Urinary bladder (tissue), 4 donors: ENCODE data around the gene ARHGAP32. TPM values are rescaled to one million over a fixed set of nuclear protein-coding genes. Genes with fewer than 3 reads are reported as not detected.
"Not testable (repeated sequence)": the region's sequence is repeated elsewhere in the genome, so short reads cannot be mapped to it uniquely, and the experiment has no call there.

ENCODE experiments used
- DNase-seq: peaks from one replicate; pipeline ENCODE4 v3.0.0-alpha.2; 2015; ENCODE audit errors: extremely low spot score
- H3K27ac ChIP-seq: one replicate; pipeline ENCODE4 v1.5.1; 2013; ENCODE audit warnings: low read depth, mild to moderate bottlenecking, moderate library complexity
- H3K36me3 ChIP-seq: one replicate; pipeline ENCODE4 v1.6.1; 2013; ENCODE audit warnings: mild to moderate bottlenecking, moderate library complexity; ENCODE audit not compliant: insufficient read depth
- H3K4me1 ChIP-seq: one replicate; pipeline ENCODE4 v1.6.1; 2013; ENCODE audit warnings: mild to moderate bottlenecking, moderate library complexity; ENCODE audit not compliant: insufficient read depth
- H3K4me3 ChIP-seq: one replicate; pipeline ENCODE4 v1.5.1; 2013; ENCODE audit warnings: low read depth, low read length
- WGBS: extraction: QIAGEN DNeasy Blood & Tissue Kit; methylation state at CpG from one replicate; pipeline ENCODE4 v1.1.7; 2013; 5-methylcytosine and 5-hydroxymethylcytosine counted together
- polyA plus RNA-seq: library from polyadenylated mRNA; stranded (reverse); fragments of 200-250 nt; gene quantifications from one replicate; pipeline ENCODE4 v1.2.3, GENCODE V29; 2013
- total RNA-seq: library from RNA; depleted of rRNA; stranded (reverse); fragments of >200 nt; gene quantifications from one replicate; pipeline ENCODE4 v1.2.3, GENCODE V29; 2014
- donor health status: healthy with polysubstance abuse.
- donor health status: healthy.

ARHGAP32 gene
- total and polyA plus RNA-seq, 2 donors = 5.1 to 40.0 TPM

DNA sequence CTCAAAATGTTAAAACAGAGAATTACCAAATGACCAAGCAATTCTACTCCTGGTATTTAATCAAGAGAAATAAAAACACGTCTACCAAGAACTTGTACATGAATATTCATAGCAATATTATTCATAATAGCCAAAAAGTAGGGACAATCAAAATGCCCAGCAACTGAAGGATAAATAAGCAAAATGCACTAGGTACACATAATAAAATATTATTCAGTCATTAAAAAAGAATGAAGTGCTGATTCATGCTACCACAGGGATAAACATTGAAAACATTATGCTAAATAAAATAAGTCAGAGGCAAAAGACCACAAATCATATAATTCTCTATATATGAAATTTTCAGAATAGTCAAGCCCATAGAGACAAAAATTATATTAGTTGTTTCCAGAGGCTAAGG is 24.8 kb downstream of the ARHGAP32 start:
- Histone ChIP-seq H3K4me3 (no peak overlapping the region), H3K4me1 (no peaks in the 10 kb centered on the region), H3K27ac (no peak overlapping the region), H3K36me3 (no peaks in the 10 kb centered on the region)
- WGBS = 90% methylated on average over 1 of the region's 1 CpG
- no peak for DNase-seq

DNA sequence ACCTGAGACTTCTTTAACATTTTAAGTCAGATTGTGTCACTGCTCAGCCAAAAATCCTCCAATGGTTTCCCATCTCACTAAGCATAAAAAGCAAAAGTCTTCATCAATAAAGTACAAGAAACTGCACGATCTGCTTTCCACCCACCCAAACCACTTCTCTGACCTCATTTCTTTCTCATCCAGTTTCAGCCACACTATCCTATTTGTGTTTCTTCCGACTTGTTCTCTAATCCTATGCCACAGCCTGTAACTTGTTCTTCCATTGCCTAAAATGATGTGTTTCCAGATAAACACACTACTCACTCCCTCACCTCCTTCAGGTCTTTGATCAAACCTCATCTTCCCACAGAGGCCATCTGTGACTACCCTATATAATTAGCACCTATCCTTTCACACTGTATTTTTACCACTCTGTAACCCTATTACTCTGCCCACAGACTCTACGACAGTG is 28.4 kb downstream of the ARHGAP32 start:
- 88% methylated on average over 3 of the region's 3 CpGs for WGBS
- no peaks in the 10 kb centered on the region for H3K4me1 ChIP-seq
- no peaks in the 10 kb centered on the region for H3K36me3 ChIP-seq

DNA sequence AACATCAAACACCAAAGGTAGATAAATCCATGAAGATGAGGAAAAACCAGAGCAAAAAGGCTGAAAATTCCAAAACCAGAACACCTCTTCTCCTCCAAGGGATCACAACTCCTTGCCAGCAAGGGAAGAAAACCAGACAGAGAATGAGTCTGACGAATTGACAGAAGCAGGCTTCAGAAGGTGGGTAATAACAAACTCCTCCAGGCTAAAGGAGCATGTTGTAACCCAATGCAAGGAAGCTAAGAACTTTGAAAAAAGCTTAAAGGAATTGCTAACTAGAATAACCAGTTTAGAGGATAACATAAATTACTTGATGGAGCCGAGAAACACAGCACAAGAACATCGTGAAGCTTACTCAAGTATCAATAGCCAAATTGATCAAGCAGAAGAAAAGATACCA is 35.0 kb downstream of the ARHGAP32 start:
- WGBS = 95% methylated on average over 3 of the region's 3 CpGs
- not testable (repeated sequence) for H3K4me1 ChIP-seq, H3K27ac ChIP-seq, DNase-seq, H3K4me3 ChIP-seq, H3K36me3 ChIP-seq

More for the DNA sequence above, 28.4 kb downstream of the ARHGAP32 start:
- H3K27ac ChIP-seq = no peak overlapping the region
- DNase-seq = no peak
- H3K4me3 ChIP-seq = no peak overlapping the region

DNA sequence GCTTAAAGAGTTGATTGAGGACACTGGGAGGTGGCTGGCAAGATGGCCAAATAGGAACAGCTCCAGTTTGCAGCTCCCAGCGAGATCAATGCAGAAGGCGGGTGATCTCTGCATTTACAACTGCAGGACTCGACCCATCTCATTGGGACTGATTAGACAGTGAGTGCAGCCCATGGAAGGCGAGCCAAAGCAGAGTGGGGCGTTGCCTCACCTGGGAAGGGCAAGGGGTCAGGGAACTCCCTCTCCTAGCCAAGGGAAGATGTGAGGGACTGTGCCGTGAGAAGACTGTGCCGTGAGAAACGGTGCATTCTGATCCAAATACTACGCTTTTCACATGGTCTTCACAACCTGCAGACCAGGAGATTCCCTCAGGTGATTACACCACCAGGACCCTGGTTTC is 36.4 kb downstream of the ARHGAP32 start:
- no peak for DNase-seq
- Histone ChIP-seq H3K4me1 (no peaks in the 10 kb centered on the region), H3K36me3 (no peaks in the 10 kb centered on the region), H3K27ac (no peak overlapping the region), H3K4me3 (no peak overlapping the region)
- WGBS = 97% methylated on average over 9 of the region's 9 CpGs

DNA sequence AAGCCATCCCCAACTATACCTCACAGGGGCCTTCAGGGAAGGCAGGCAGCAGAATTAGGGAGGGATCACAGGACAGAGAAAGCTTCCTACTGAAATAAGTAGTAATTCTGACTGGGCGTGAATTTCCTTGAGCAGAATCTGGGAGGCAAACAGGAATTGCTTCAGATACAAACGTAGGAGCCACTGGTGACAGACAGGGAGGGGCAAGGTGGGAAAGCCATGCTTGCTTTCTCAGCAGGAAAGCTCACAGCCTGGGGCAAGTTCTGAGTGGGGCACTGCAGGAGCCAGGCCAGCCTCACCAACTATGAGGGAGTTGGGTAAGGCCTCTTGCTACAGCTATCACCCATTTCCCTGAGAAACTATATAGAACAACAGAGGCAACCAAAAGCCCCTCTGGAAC is 43.6 kb downstream of the ARHGAP32 start:
- WGBS = 89% methylated on average over 2 of the region's 2 CpGs
- Histone ChIP-seq H3K36me3 (no peaks in the 10 kb centered on the region), H3K4me1 (no peaks in the 10 kb centered on the region), H3K4me3 (no peak overlapping the region), H3K27ac (no peak overlapping the region)
- no peak for DNase-seq

DNA sequence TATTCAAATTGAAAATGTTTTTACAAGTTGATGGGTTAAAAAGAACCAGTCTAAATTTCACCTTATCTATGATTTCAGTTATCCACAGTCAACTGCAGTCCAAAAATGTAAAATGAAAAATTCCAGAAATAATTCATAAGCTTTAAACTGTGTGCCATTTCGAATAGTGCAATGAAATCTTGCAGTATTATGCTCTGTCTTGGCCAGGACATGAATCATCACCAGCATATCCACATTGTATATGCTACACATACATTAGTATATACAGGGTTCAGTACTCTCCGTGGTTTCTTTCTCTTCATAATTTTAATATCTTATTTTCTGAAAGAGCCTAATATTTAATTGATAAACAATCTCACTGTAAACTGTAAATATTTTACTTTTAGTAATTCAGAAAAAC is 45.9 kb downstream of the ARHGAP32 start:
- Histone ChIP-seq H3K4me3 (no peak overlapping the region), H3K36me3 (no peaks in the 10 kb centered on the region), H3K27ac (no peak overlapping the region), H3K4me1 (no peaks in the 10 kb centered on the region)
- DNase-seq = no peak
- 38% methylated on average over 2 of the region's 2 CpGs for WGBS

DNA sequence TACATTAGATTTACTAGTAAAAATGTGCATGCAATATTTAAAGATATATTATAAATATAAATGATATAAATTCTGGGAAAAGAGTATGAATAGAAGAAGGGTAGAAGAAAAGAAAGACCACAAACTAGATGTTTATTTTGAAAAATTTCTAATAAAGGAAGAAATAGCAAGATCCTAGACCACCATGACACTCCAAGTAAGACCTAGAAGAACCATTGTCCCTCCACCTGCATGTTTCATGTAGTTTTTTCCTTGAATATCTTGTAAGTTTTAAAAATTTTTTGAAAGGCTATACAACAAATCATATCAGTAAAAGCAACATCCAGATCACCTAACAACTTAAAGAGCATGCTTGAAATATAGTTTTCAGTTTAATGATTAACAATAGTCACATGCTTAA is 46.8 kb downstream of the ARHGAP32 start:
- Histone ChIP-seq H3K27ac (no peak overlapping the region), H3K4me1 (no peaks in the 10 kb centered on the region), H3K4me3 (no peak overlapping the region), H3K36me3 (no peaks in the 10 kb centered on the region)
- DNase-seq = no peak

DNA sequence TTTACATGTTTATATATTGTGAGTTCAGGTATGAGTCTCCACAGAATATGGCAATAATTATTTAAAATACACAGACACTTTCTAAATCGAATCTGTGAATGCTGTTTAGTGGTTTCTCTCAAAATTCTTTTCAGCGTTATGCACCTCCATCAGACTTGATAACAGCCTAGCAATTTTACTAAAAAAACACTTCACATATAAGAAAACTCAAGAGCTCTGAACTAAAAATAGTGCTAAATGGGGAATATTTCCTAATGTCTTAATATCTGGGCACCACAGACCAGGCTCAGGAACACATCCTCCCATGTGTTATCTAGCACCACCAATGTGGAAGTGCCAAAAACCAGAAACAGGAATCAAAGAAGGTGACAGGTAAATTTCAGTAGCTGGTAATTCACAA is 47.9 kb downstream of the ARHGAP32 start:
- no peak for DNase-seq
- WGBS = 94% methylated on average over 2 of the region's 2 CpGs
- H3K4me1 ChIP-seq = no peaks in the 10 kb centered on the region
- no peak overlapping the region for H3K27ac ChIP-seq
- no peak overlapping the region for H3K4me3 ChIP-seq
- no peaks in the 10 kb centered on the region for H3K36me3 ChIP-seq

DNA sequence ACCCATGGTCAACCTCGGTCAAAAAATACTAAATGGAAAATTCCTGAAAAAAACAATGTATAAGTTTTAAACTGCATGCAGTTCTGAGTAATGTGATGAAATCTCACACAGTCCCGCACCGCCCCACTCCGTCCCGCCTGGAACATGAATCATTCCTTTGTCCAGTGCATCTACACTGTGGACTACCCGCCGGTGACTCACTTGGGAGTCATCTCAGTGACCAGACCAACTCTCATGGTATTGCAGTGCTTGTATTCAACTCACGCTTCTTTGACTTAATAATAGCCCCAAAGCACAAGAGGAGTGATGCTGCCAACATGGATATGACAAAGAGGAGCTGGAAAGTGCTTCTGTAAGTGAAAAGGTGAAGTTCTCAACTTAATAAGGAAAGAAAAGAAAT is 48.8 kb downstream of the ARHGAP32 start:
- Histone ChIP-seq H3K4me1 (no peaks in the 10 kb centered on the region), H3K36me3 (no peaks in the 10 kb centered on the region), H3K4me3 (no peak overlapping the region), H3K27ac (no peak overlapping the region)
- no peak for DNase-seq
- WGBS = 58% methylated on average over 8 of the region's 8 CpGs

DNA sequence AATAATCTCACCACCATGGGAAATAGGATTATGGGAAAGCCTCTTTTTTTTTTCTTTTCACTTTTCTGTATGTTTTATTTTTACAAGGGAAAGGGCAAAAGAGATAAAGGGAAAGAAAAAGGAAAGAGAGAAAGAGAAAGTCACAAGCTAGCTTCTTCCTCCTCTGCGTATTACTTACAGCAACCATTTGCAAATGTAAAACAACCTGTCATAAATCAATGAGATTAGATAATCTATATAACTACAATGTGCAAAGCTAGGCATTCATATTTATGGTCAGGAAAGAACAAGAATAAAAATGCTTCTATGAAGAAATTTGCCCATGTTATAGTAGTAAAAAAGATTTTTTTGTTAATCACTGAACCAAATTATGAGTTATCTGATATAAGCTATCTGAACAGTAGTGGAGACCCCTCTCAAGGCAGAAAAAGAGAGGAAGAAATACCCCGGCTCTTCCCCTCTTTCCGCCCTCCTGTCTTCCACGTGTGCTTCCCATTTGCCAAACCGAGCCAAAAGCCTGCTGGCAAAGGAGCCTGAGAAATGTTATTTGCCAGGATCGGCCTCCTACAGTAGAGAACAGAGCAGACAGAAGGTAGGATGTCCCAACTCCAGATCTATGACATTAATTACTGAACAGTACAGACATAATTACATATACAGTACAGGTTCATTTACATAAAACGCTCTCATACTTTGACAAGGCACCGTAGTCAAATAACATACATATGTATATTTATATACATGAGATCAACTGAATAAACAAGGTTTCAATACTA is 50.2 kb downstream of the ARHGAP32 start:
- 72% methylated on average over 8 of the region's 8 CpGs for WGBS
- no peak overlapping the region for H3K27ac ChIP-seq
- H3K4me3 ChIP-seq = no peak overlapping the region
- no peak for DNase-seq
- no peaks in the 10 kb centered on the region for H3K4me1 ChIP-seq
- H3K36me3 ChIP-seq = no peaks in the 10 kb centered on the region

DNA sequence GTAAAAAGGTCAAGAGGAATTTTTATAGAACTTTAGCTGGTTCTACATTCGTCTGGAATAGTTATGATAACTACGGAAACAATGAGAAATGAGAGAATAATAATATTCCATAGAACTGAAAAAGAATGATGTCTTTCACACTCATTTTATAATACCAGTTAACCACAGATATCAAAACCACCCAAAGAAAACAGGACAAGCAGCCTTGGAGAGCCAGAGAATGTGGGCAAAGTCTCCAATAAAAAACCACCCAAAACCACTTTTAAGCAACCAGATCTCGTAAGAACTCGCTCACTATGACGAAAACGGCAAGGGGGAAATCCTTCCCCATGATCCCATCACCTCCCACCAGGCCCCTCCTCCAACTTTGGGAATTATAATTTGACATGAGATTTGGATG is 60.8 kb downstream of the ARHGAP32 start:
- no peak for DNase-seq

DNA sequence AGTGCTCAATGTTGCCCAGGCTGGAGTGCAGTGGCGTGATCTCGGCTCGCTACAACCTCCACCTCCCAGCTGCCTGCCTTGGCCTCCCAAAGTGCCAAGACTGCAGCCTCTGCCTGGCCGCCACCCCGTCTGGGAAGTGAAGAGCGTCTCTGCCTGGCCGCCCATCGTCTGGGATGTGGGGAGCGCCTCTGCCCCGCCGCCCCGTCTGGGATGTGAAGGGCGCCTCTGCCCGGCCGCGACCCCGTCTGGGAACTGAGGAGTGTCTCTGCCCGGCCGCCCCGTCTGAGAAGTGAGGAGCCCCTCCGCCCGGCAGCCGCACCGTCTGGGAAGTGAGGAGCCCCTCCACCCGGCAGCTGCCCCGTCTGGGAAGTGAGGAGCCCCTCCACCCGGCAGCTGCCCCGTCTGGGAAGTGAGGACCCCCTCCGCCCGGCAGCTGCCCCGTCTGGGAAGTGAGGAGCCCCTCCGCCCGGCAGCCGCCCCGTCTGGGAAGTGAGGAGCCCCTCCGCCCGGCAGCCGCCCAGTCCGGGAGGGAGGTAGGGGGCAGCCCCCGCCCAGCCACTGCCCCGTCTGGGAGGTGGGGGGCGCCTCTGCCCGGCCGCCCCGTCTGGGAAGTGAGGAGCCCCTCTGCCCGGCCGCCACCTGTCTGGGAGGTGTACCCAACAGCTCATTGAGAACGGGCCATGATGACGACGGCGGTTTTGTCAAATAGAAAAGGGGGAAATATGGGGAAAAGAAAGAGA is 63.1 kb downstream of the ARHGAP32 start:
- not testable (repeated sequence) for DNase-seq, H3K36me3 ChIP-seq, H3K4me3 ChIP-seq, H3K4me1 ChIP-seq, H3K27ac ChIP-seq
- 95% methylated on average over 51 of the region's 51 CpGs for WGBS

More for the DNA sequence above, 60.8 kb downstream of the ARHGAP32 start:
- 92% methylated on average over 6 of the region's 6 CpGs for WGBS
- H3K4me3 ChIP-seq = no peak overlapping the region
- no peak overlapping the region for H3K27ac ChIP-seq
- H3K4me1 ChIP-seq = no peaks in the 10 kb centered on the region
- no peaks in the 10 kb centered on the region for H3K36me3 ChIP-seq

DNA sequence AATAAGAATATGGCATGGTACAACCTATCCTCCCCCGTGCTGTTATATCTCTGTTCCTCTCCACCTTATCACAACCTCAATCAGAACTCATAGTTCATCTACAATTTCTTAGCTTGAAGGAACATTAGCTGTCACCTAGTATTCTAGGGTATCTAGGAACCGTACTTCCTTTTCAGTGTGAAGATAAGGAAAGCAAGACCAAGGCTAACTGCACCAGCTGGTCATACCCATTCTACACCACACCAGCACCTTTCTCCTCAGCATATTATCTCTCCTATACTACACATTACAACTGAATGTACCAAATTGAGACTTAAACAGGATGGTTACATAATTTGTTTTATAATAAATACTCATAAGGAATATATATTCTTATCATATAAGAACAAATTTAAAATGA is 73.1 kb downstream of the ARHGAP32 start:
- no peaks in the 10 kb centered on the region for H3K36me3 ChIP-seq
- H3K4me3 ChIP-seq = no peak overlapping the region
- H3K27ac ChIP-seq = no peak overlapping the region
- 86% methylated on average over 2 of the region's 2 CpGs for WGBS
- DNase-seq = no peak
- H3K4me1 ChIP-seq = no peaks in the 10 kb centered on the region

DNA sequence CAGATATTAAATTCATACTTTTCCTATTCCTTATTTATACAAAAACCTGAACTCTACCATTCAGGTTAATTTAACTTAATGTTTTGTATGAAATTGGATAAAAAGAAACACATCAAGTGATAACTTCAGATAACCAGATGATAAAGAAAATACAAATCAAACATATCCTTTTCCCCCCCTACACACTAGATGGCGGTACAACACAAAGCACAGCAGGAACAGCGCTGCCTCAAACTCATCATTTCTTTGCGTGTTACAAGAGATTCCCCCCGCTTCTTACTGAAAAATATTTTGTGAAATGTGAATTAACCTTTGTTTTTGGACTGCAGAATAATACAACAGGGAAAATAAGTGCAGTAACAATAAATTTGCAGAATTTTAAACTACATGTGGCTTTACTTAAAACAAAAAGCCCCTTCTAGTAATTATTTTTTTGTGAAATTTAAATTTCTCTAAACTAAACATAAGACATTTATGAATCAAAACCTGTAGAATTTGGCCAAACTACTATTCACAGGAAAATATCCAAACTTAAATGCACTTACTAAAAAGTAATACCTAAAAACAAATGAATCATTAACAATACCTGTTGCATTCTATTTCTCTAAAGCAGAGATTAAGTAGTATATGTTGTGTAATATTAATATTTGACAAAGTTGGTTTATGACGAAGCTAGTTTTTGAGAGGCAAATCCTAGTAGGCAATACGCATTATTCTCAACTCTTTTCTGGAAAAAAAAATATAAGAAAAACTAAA is 74.4 kb downstream of the ARHGAP32 start:
- Histone ChIP-seq H3K4me3 (no peak overlapping the region), H3K27ac (no peak overlapping the region), H3K4me1 (no peaks in the 10 kb centered on the region), H3K36me3 (no peaks in the 10 kb centered on the region)
- DNase-seq = peak; percentile 35
- 38% methylated on average over 6 of the region's 6 CpGs for WGBS
